Activated CD4-positive, alpha-beta T cell treated with anti-CD3 and anti-CD28 coated beads, Interleukin-10, Interleukin-2, amounts not matched to agents 100 ng/mL and 50 ng/mL, durations not matched to agents 16 hours and 8 hours (primary cell): ENCODE measurements around the gene EIF2B5.
"Not testable (repeated sequence)": the region's sequence is repeated elsewhere in the genome, so short reads cannot be mapped to it uniquely, and the experiment has no call there.

Experiments
- DNase-seq: peaks from one replicate; pipeline ENCODE4 v3.0.0-alpha.2; 2020

EIF2B5 gene

DNA sequence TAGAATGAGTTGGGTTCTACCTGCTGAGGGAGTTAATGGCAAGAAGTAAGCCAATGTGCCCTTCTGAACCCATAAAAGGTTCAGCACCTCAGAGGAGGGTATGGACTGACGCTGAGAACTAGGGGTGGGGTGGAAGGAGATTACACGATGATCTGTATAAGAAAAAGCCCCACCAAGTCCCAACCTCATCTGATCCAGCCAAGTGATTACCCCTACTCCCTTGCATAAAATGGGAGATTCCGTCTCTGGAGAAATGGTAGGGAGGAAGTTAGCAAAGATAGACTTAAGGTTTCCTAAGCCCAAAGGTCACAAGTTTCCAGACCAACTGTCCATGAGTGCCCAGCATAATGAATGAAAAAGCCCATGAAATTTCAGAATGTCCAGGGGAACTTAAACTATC, 12.9 kb downstream of the EIF2B5 start:
- DNase-seq: no peak

- no peak for DNase-seq
Measured at GRCh38 chr3:184149123-184149522, 14.0 kb downstream of the EIF2B5 start.

DNA sequence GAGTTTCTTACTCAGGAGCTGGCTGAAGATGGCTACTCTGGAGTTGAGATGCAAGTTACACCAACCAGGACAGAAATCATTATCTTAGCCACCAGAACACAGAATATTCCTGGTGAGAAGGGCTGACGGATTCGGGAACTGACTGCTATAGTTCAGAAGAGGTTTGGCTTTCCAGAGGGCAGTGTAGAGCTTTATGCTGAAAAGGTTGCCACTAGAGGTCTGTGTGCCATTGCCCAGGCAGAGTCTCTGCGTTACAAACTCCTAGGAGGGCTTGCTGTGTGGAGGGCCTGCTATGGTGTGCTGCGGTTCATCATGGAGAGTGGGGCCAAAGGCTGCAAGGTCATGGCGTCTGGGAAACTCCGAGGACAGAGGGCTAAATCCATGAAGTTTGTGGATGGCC, 14.6 kb downstream of the EIF2B5 start:
- not testable (repeated sequence) for DNase-seq

- DNase-seq: peak; percentile 57
Measured at GRCh38 chr3:184154885-184155643, 19.9 kb downstream of the EIF2B5 start, which contains the start of gene DVL3. Gene DVL3 (plus strand): TSS chr3:184155377. CDS start chr3:184155636, 259 bp downstream.

DNA sequence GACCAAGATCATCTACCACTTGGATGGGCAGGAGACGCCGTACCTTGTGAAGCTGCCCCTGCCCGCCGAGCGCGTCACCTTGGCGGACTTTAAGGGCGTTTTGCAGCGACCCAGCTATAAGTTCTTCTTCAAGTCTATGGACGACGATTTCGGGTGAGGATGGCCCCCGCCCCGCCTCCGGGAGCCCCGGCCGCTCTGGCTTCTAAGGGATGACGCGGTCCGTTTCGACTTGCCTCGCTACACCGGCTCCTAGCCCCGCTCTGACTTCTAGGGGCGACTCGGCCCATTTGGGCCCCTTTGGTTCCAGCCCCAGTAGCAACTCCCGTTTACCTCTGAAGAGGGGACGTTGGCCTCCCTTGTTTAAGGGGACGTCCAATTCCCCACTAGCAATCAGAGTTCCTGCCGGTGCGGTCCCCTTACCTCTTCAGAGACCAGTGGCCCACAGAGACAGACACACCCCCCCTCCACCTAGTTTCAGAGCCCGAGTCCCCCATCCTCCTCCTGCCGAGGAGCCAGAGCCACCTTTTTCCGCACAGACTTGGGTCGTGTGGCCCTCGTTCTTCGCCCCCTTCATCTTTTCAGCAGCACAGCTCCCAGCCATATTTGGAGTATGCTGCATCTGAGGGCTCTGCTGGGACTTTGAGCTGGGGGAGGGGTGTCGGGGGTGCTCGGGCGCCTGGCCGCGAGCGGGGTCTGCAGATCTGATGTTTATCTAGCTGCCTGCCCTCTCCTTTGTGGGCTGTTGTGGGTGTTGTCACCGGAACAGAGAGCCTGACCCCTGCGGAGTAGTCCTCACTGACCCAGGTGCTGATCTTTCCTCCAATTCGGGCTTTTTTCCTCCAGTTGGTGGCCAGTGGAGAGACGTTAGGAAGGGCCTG, 20.7 kb downstream of the EIF2B5 start:
- DNase-seq: peak; percentile 43

DNA sequence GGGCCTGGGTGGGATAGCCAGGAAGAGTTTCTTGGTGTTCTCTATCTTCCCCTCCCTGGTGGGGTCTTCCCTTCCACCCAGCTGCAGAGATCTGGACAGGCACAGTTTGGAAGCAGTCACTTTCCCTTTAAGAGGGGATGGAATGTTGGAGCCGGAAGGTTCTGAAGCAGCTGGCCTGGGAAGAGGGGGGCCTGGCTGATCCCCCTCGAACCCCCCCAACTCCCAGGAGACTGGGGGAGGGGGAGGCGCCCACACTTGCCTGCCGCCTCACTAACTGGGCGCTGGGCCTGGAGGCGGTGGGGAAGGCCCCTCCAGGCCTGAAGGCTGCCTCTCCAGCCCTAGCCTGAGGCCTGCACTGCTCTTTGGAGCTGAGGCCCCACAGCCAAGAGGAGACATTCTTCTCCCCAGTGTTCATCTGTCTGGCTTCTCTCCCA, 21.4 kb downstream of the EIF2B5 start:
- DNase-seq: no peak

- no peak for DNase-seq
Measured at GRCh38 chr3:184157206-184157605, 22.0 kb downstream of the EIF2B5 start.

DNA sequence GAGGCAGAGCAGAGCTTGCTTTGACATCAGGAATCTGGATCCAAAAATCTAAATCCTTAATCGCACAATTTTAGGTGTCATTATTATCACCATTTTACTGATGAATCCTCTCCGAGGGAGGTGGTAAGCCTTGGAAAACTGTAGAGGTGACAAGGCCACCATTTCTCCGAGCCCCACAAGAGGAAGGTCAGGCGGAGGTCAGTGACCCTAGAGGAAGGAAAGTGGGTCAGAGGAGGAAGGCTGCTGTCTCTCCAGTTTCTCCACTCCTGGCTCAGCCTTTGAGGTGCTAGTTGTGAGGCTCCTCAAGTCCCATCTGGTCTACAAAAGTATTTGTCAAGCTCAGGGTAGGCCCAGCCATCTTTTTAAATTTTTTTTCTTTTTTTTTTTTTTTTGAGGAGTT, 23.2 kb downstream of the EIF2B5 start:
- no peak for DNase-seq

- peak; percentile 24 for DNase-seq
Measured at GRCh38 chr3:184160456-184160855, 25.3 kb downstream of the EIF2B5 start.

DNA sequence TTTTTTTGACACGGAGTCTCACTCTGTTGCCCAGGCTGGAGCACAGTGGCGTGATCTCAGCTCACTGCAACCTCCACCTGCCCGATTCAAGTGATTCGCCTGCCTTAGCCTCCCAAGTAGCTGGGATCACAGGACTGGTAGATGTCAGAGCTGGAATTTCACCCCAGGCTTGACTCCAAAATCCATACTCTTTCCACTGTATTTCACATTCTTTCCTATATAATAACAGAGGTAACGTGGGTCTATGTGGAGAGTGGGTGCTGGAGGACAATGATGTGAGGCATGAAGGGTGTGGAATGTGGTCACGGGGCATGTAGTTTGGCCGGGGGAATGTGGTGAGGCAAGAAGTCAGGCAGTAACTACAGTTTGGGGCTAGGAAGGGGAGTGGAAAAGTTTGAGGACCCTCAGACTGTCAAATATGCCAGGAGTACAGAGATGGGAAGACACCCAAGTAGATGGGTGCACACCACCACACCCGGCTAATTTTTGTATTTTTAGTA, 27.5 kb downstream of the EIF2B5 start:
- DNase-seq: not testable (repeated sequence)

DNA sequence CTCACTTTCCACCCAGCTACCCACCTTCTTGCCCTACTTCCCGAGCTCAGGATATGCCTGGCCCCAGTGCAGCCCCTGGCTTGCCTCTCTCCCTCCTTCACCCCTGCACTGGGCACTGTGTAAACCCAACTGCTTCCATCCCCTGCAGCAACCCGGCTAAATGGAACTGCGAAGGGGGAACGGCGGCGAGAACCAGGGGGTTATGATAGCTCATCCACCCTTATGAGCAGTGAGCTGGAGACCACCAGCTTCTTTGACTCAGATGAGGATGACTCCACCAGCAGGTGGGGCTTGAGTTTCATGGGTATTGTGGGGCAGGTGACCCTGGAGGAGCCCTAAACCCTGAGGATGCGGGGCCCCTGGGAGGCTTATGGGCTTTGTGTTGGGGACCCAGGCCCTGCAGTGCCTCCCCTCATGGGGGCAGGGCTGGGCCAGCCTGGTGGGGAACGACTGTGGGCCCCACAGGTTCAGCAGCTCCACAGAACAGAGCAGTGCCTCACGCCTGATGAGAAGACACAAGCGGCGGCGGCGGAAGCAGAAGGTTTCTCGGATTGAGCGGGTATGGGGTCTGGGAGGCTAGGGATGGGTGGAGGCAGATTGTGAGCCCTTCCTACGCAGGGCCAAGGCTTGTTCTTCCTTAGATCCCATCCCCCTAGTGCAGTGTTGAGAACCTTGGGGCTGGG, 29.6 kb downstream of the EIF2B5 start:
- no peak for DNase-seq

GRCh38 chr3:184165543-184165942, 30.4 kb downstream of the EIF2B5 start:
- no peak for DNase-seq

DNA sequence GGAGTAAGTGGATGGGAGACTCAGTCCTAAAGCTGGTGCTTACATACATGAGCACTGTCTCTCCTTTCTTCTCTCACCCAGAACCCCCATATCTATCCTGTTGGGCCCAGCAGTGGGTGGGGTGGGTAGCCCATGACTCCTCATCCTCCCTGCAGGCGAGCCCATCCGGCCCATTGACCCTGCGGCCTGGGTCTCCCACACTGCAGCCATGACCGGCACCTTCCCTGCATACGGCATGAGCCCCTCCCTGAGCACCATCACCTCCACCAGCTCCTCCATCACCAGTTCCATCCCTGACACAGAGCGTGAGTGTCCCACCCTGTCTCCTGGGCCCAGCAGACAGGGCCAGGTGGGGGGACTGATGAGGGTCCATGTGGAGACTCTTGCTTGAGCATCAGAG, 31.5 kb downstream of the EIF2B5 start:
- DNase-seq: no peak

GRCh38 chr3:184167786-184168185, 32.6 kb downstream of the EIF2B5 start:
- DNase-seq: no peak

DNA sequence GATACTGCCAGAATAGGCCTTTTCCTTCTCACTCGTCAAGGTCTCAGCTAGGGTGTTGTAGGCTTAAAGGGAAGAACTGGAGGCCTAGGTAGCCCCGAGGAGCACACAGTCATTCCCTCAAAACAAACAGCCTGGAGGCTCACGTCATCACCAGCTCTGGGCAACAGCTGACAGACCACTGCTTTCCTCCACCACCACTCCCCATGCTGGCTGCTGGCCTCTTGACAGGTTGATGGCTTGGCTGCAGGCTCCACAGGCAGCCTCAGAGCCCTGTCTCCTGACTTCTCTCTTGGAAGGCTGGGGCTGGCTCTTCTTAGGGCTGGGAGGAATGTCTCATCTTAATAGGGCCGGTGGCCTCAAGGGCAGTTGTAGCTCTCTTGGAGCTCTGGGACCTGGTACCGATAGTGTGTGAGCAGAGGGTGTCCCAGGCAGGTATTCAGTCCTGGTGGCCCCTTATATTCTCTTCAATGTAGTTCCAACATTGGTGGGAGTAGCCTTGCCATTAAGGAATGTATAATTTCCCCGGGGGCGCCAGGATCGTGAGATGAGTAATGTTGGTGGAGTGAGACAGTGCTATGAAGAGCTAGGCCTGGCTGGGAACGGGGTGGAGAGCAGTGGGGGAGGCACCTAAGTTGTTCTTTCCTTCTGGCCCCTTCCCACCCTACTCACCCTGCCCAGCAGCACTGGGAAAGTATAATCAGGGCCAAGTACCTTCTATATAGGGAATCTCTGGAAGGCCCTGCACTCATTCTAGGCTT, 33.4 kb downstream of the EIF2B5 start:
- DNase-seq: no peak

GRCh38 chr3:184169896-184170875, 35.0 kb downstream of the EIF2B5 start:
- DNase-seq: no peak

DNA sequence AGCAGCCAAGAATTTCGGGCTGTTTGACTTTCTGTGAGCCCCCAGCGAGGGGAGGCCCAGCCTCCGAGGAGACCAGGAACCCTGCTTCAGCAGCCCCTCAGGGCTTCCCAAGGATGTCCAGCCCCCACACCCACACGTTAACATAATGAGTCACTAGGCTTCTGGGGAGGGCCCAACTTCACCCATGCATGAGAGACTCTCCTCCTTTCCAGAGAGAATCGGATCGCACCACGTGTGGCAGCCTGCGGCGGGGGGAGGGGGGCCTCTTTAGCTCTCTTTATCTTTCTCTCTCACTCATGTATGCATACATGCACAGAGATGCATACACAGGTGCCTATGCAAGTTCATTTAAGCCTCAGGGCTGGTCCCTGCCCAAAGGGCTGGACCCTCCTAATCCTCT, 36.4 kb downstream of the EIF2B5 start:
- no peak for DNase-seq

DNA sequence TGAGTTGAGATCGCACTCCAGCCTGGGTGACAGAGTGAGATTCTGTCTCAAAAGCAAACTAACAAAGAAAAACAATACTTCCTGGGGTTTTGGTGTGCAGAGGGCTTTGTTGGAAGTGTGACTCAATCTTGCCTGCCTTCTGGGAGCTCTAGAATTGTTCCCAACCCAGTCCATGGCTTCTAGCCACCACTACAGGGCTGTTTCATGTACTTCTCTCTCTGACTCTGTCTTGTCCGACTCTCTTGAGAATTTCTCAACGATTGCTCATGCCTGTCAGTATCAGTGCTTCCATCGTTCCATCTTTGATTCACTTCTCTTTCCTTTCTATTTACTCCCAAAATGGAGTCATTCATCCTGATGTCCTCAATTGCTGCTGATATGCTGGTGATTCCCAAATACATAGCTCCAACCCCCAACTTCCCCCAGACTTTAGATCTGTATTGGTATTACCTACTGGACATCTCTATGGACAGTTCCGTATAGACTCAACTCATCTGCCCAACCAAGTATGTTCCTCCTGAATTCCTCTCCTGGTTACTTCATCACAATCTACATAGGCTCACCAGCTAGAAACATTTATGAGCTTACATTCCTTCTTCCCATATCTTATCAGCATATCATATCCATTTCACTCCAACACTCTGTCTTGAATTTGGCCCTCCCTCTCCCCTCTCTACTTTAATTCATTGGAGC, 37.7 kb downstream of the EIF2B5 start:
- DNase-seq: no peak

GRCh38 chr3:184173374-184173722, 38.2 kb downstream of the EIF2B5 start:
- no peak for DNase-seq

GRCh38 chr3:184174284-184174645, 39.1 kb downstream of the EIF2B5 start:
- no peak for DNase-seq
